Stimulated activated CD8-positive, alpha-beta memory T cell treated with anti-CD3 and anti-CD28 coated beads, Interleukin-7, amount 100 ng/mL, for 4 hours (primary cell): Measurements from ENCODE around the gene EEF2KMT.
"Not testable (repeated sequence)": the region's sequence is repeated elsewhere in the genome, so short reads cannot be mapped to it uniquely, and the experiment has no call there.

Experiments
- DNase-seq, 2 donors: peaks; one replicate each; pipeline ENCODE4 v3.0.0-alpha.2; 2020; ENCODE audit warnings: low read depth in 2 of 2

Gene EEF2KMT, protein sequence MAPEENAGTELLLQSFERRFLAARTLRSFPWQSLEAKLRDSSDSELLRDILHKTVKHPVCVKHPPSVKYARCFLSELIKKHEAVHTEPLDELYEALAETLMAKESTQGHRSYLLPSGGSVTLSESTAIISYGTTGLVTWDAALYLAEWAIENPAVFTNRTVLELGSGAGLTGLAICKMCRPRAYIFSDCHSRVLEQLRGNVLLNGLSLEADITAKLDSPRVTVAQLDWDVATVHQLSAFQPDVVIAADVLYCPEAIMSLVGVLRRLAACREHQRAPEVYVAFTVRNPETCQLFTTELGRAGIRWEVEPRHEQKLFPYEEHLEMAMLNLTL

DNA sequence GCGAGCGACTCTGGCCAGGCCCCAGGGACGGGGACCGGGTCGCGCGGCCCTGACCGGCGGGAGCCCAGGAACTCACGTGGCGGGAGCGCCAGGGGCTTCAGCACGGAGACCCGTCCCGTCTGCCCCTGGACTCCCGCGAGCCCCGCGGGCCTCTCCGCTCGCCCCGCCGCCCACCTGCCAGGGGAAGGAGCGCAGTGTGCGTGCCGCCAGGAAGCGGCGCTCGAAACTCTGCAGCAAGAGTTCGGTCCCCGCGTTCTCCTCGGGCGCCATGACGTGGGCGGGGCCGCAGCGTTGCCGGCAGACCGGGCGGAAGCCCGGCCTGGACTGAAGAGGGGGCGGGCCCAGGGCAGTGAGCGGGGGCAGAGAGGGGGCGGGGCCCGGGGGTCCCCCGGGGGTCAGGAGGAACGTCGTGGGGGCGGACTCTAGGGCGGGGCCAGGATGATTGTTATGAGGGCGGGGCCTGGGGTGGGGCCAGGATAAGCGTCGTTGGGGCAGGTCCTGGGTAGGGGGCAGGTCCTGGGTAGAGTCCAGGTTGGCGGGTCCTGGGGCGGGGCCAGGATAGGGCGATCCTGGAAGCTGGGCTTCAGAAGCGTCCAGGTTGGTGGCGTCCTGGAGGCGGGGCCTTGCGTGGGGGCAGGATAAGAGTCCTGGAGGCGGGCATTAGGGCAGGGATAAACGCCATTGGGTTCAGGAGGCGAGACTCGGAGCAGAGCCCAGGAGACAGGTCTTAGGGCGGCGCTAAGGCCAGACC, at the start of gene EEF2KMT:
Gene EEF2KMT (minus strand): TSS at position 326 of the 751 bp plus-strand sequence. CDS start 56 bp downstream, at position 270.
- peak; percentile 86 to 89 for DNase-seq

DNA sequence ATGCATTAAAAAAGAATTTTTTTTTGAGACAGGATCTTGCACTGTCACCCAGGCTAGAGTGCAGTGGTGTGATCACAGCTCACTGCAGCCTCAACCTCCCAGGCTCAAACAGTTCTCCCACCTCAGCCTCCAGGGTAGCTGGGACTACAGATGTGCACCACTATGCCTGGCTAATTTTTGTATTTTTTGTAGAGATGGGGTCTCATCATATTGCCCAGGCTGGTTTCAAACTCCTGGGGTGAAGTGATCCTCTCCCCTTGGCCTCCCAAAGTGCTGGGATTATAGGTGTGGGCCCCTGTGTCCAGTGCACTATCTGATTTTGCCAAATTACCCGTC, 47.0 kb upstream of the EEF2KMT start:
- not testable (repeated sequence) for DNase-seq

DNA sequence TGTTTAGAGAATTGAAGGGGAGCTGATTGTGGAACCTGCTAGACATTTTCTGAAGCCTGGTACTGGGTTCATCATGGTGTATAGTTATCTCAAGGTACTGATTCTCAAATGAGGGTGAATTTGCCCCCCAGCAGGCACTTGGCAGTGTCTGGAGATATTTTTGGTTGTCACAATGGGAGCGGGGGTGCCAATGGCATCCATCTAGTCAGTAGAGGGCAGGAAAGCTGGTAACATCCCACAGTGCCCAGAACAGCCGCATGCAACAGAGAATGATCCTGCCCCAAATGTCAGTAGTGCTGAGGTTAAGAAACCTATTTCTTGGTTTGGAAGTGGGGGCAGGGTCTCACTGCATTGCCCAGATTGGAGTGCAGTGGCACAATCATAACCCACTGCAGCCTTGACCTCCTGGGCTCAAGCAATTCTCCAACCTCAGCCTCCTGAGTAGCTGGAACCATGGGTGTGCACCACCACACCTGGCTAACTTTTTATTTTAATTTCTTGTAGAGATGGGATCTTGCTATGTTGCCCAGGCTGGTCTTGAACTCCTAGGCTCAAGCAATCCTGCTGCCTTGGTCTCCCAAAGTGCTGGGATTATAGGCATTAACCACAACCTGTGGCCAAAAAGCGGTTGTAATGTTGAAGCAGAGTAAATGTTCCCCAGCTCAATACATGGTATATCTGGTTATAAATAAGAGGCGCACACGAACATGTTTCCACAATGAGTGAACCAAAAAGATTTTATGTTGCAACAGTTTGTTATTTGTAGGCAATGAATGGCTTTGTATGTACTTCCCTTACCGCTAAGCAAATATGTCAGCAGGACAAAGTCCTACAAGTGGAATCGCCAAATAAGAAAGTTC, 46.4 kb upstream of the EEF2KMT start:
- no peak for DNase-seq

DNA sequence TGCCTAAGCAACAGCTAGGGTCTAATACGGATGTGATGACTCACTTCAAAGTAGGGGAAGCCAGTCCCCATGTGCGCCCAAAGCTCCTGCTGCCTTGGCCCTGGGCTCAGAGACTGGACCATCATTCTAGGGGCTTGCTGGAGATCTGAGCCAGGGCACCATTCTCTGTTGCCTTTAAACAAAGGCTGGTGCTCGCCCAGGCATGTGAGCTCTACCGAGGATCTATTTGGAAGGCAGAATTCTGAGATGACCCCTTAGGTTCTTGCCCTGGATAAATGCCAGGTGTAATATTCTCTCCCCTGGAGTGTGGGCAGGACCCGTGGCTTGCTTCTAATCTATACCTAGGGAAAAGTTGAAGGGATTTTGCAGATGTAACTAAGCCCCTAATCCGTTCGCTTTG, 42.6 kb upstream of the EEF2KMT start:
- not testable (repeated sequence) for DNase-seq

DNA sequence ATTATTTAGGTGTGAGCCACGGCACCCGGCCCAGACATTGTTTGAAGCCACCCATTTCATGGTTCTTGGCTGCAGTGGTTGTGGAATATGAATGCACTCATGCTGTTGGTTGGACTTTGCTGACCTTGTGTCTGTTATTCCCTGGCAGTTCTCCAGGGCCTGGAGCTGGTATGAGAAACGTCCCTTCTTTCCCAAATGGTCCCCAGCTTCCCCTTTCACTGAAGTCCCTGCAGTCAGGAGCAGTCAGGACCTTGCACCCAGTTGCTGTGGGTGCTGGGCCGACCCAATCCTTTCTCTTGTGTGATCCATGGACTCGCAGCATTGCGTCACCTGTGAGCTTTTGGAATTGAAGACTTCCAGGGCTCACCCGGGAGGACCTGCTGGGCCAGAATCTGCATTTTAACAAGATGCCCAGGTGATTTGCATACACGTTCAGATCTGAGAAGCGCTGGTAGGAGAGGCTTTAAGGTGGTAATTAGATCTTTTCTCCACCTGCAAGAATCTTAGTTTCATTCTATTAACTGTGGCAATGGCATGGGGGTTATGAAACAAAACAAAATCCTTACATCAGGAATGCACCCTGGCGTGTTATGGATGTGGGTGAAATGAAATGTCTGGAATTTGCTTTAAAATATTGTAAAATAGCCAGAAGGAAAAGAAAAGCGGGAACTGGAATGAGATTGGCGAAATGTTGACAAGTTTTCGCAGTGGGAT, 37.3 kb upstream of the EEF2KMT start:
- not testable (repeated sequence) for DNase-seq

DNA sequence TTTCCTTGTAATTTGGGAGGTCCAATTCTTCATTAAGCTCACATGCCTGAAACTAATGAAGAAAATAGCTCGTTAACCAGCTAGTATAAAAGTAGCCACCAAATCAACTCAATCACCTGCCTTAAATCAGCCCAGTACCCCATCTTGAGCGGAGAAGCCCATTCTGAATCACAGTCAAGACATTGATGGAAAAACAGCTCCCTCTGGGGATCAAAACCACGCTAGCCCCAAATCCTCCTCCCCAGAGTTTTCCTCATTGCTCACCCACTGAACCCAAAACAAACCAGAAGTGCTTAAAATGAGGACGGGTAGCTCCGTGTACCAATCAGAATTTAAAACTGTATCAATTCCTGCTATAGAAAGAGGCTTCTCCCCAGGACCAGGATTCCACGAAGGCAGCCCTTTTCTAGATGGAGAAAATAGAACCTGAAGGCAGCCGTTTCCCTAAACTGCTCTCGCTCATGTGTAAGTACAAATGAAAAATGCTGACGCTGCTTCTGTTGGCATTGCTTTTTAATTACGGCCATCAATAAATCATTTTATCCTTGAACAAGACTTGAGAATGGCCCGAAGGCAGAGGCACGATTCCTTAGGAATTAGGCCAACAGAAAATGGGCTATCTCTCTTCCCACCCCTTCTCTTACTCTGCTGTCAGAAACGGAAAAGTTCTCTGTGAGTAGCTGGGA, 35.5 kb upstream of the EEF2KMT start:
- not testable (repeated sequence) for DNase-seq

DNA sequence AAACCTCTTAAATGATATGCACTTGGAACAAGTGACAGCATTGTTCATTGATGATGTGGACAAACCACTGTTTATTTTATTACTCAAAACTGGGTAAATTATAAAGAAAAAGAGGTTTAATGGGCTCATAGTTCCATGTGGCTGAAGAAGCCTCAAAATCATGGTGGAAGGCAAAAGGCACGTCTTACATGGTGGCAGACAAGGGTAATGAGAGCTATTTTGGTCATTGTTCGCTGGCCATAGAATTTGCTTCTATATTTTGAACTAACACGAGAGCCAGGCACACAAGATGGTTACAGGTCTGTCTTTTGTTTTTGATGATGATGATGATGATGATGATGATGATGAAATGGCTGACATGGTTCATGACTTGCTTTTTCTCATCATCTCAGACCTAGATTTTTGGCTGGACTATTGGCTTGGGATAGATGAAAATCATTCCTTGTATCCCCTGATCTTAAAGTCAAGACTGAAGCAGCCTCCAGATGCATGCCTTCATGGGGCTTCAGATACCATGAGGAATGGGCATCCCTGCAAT, 33.9 kb upstream of the EEF2KMT start:
- not testable (repeated sequence) for DNase-seq

DNA sequence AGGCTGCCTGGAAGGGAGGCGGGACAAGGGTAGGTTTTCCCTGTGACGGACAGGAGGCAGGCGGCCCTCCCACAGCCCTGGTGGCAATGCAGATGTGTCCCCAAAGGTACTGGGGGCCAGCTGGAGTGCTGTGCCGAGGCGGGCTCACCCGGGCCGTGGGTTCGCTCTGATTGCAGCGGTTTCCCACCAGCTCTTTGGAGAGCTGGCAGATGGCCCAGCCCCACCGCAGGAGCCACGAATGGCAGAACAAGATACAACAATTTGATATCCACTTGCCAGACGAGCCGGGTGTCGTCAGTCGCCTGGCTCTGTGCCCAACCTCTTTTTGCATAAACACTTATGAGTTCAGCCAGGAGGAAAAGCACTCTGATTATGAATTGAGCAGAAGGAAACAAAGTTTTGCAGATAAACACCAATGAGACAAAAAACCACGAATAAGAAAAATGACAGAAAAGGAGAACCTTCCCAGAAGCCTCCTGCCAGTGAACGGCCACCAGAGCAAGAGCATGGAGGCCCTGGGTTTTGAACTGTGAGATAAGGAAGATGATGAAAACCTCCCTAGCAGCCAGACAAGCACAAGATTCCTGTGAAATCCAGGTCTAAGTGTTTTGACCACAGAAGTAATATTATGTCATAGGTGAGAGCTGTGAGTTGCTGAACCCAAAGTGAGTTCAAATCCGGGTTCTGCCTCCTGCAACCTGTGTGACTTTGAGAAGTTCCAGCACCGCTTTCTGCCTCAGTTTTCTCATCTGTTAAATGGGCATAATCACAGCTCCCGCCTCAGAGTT, 19.9 kb upstream of the EEF2KMT start:
- peak in 1 of 2 donors; percentile 9 for DNase-seq

DNA sequence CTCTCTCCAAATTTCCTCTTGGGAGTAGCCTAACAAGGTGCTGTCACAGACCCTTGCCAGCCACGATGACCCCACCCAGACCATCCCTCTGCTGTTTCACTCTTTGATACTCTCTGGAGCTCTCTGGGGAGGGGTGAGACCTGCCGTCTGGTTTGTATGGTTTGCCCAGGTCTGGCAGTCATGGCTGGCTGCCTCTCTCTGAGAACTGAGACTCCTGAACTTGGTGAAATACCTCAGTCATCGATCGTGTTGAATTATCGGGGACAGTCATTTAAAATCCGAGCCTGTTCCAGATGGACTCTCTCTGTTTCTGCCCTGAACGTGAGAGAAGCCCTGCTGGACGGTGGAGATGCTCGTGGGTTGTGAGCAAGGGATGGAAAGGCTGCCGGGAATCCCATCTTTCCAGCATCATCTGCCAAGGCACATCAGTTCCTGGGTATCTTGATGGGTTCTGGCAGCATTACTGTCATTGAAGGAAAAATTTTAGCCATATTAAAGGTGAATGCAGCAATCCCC, 19.2 kb upstream of the EEF2KMT start:
- DNase-seq: not testable (repeated sequence)

DNA sequence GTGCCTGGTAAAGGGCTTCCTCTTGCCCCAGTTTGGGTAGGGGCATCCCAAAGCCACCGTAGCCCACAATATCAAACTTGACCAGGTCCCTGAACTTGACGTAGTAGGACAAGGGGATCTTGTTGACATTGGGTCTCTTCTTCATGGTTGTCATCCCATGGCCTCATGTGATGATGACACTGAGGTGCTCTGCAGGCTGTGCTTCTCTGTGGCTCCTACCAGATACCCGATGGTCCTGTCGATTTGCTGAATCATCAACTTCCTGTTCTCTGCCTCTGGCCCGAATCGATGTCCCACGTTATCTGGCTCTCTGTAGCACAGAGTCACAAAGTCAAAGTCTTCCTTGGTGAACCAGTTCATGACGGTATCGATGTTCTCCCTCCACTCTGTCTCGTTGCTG, 13.3 kb upstream of the EEF2KMT start:
- DNase-seq: not testable (repeated sequence)

DNA sequence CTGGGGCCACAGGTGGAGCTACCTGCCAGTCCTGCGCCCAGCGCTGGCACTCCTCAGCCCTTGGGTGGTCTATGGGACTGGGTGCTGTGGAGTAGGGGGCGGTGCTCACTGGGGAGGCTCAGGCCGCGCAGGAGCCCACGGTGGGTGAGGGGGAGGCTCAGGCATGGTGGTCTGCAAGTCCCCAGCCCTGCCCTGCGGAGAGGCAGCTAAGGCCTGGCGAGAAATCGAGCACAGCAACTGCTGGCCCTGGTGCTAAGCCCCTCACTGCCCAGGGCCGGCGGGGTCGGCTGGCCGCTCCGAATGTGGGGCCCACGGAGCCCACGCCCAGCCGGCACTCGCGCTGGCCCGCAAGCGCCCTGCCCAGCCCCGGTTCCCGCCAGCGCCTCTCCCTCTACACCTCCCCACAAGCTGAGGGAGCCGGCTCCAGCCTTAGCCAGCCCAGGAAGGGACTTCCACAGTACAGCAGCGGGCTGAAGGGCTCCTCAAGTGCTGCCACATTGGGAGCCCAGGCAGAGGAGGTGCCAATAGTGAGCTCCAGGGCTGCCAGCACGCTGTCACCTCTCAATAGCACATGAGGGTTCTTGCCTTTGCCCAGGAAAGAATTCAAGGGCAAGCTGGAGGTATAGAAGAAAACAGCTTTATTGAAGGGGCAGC, 11.0 kb upstream of the EEF2KMT start:
- no peak for DNase-seq

DNA sequence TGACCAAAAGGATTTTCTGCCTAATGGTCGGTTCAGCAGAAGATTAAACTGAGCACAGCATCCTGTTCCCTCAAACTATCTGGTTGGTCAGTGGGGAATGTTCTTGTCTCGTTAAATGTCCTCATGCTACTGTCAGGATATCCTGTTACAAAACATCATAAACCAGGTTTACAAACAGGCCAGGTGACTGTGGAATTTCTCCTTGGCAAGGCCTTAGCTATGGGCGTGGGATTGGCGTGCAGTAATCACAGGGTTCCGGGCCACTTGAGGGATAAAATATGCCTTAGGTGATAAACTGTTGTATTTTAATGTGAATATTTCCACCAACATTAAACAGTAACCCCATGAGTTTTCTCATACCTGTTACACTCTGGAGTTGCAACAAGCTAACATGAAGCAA, 7.4 kb upstream of the EEF2KMT start:
- not testable (repeated sequence) for DNase-seq

DNA sequence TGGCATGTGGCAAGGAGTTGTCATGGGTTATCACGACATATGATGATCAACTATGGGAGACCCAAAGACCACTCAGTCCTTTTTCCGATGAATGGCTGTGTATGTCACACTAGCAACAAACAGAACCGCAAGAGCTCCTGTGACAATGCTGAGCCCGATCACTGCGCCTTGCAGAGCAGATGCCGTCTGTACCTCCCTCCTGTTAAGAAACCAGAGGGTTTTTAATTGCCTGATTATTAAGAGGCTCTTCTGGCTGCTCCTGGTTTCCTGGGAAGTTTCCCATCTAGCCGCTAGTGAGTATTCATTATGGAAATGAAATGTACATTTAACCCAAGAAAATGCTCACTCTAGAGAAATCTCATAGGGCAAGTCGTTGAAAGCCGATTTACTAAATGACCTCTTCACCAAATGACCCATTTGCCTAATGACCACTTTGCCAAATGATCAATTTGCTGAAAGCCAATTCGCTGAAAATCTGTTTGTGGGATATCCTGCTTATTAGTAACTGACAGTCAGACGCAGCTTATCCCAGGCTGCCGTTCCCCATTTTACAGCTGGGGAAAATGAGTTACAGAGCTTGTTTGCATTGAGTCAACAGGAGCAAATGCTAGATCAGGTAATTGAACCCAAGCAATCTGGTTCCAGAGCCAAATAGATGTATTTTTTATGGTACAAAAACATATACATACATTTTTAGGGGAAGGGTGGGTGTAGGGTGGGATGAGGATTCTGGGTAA, 5.9 kb upstream of the EEF2KMT start:
- DNase-seq: not testable (repeated sequence)

DNA sequence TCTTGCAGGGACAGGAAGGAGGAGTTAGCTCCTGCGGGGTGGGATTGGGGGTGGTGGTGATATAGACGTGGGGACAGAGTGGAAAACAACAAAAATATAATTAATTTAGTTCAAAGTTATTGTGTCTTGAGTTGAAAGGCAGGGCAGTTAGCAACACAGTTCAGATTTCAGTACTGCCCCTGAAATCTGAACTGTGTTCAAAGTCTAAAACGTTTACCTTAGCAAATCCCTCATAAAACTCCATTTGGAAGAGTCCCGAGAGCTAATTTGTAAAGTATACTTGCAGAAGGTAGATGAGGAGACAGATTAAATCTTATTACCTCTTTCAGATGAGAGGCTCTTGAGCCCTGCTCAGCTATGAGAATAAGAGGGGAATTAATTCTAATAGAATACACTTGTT, 1.6 kb upstream of the EEF2KMT start:
- DNase-seq: not testable (repeated sequence)

DNA sequence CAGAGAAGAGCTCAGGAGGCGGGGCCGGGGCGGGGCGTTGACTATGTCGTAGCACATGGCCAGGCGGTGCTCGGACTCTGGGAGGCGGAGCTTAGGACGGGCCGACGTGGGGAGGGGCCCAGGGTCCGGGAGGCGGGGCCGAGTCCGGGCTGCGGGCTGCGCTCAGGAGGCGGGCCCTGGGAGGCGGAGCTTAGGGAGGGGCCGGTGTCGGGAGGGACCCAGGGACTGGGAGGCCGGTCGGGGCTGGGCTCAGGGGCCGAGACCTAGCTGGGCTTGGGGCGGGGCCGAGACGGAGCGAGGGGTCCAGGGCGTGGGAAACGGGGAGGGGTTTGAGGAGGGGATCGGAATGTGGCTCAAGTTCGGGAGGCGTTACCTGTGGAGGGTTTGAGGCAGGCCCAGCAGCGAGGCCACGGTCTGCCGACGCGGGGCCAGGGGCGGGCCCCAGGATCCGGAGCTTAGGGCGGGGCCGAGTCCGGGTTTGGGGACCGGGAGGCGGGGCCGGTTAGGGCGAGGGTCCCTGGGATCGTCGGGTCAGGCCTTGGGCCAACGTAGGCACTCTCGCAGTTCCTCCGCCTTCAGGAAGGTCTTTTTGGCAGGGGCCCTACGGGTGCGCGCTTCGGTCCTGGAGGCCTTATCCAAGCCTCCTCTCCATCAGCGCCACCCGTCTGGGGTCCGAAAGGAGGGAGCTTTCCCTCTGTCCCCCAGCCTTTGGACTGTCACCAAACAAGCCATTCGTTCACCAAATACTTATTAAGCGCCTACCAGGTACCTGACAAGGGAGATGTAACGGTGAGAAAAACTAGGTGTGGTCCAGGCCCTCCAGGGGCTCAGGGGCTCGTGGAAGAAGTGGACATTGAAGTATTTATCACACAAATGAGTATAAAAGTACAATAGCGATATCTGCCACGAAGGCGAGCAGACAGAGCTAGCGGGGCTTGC, 895 bp upstream of the EEF2KMT start:
- peak; percentile 94 to 95 for DNase-seq

DNA sequence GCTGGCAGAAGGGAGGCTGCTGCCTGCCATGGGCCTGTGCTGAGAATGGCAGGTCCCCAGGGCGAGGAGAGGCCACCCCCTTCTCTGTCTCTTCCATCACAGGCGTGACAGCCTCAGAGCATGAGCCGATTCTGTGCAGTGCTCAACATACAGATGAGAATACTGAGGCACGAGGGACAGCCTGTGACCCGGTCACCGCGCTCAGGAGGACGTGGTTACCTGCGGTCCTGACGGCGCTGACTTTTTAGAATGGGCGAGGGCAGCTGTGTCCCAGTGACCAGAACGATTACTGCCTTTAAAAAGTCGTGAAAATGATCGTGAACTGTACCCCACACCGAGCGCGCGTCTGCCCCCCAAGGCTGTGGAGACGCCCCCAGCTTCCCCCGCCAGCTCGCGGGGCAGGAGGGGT, 530 bp downstream of the EEF2KMT start:
- peak in 1 of 2 donors; percentile 16 for DNase-seq

DNA sequence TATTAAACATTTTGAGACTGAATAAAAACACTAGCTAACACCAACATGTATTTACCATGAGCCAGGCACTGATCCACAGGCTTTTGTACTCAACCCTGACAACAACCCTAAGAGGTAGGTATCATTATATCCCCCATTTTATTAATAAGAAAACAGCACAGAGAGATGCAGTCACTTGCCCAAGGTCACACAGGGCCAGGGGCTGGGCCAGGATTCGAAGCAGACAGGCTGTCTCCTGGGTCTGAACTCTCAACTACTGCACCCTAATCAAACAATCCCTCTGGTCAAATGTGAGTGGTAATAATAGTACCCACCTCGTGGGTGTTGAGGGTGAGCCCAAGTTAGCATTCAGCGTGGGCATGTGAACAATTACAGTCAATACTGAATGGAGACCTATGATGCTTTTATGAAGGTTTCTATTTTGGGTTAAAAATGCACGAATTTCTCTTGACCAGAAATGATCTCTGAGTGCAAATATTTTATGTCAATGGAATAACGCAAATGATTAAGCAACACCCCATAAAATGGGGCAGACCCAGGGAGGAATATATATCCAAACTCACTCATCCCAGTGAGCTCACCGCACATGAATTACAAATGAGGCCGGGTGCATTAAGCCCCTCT, 1.0 kb downstream of the EEF2KMT start:
- DNase-seq: not testable (repeated sequence)
